Ishikawa (cell line): ENCODE data around the gene ARVCF.

ENCODE experiments used
- CREB1 ChIP-seq: IDR thresholded peaks from 2 replicates; pipeline ENCODE4 v1.6.1; 2012; ENCODE audit warnings: low read depth
- EP300 ChIP-seq: IDR thresholded peaks from 2 replicates; pipeline ENCODE4 v1.6.1; 2012; ENCODE audit warnings: borderline replicate concordance
- NFIC ChIP-seq: IDR thresholded peaks from 2 replicates; pipeline ENCODE4 v1.6.1; 2012
- TAF1 ChIP-seq: IDR thresholded peaks from 2 replicates; pipeline ENCODE4 v1.6.1; 2012; ENCODE audit warnings: low read depth, mild to moderate bottlenecking
- YY1 ChIP-seq: IDR thresholded peaks from 2 replicates; pipeline ENCODE4 v1.6.1; 2012; ENCODE audit warnings: low read depth
- ZBTB7A ChIP-seq: IDR thresholded peaks from 2 replicates; pipeline ENCODE4 v1.6.1; 2012; ENCODE audit warnings: low read depth
- TF ChIP-seq, protein P1 (sequence below): IDR thresholded peaks from 2 replicates; pipeline ENCODE4 v1.6.1; 2012
- TF ChIP-seq, protein P2 (sequence below): IDR thresholded peaks from 2 replicates; pipeline ENCODE4 v1.6.1; 2012

DNA sequence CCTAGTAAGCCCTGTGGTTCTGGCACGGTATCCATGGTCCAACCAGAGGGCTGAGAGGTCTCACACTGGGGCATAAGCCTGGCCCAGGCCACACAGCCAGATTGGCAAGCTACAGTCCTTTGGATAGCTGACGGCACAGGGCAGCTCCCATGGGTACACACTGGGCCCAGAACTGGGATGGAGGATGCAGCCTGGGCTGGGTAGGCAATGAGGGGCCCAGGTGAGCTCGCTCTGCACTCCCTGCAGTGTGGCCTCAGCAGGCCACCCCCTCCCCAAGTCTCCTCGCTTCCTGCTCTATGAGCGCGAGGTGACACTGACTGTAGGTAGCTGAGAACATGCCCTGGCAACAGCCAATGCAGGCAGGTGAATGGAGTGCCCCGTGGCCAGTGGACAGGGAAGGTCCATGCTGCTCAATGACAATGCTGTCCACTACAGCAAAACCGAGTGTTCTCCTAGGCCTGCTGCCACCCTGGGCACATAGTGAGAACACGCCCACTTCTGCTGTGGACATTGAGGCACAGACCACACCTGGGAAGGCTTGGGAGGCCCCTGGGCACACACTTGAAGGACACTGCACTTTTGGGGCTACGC lies 3.8 kb downstream of the ARVCF start:
- TF ChIP-seq, protein P1, sequence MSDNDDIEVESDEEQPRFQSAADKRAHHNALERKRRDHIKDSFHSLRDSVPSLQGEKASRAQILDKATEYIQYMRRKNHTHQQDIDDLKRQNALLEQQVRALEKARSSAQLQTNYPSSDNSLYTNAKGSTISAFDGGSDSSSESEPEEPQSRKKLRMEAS = no peak
- TF ChIP-seq EP300 = no peak
- TF ChIP-seq CREB1 = no peak
- TF ChIP-seq, protein P2, sequence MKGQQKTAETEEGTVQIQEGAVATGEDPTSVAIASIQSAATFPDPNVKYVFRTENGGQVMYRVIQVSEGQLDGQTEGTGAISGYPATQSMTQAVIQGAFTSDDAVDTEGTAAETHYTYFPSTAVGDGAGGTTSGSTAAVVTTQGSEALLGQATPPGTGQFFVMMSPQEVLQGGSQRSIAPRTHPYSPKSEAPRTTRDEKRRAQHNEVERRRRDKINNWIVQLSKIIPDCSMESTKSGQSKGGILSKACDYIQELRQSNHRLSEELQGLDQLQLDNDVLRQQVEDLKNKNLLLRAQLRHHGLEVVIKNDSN = no peak
- TF ChIP-seq NFIC = no peak
- no peak for TF ChIP-seq TAF1
- TF ChIP-seq ZBTB7A = no peak
- no peak for TF ChIP-seq YY1
